T-helper 1 cell treated with Interleukin-12 subunit alpha and Interleukin-12 subunit beta and Interleukin-4 antibody, amounts not matched to agents 30 μg/mL and 1 μg/mL, for 36 hours (primary cell): ENCODE data around the gene SLIT3.

Source experiments
- H3K27ac Mint-ChIP-seq: one replicate; pipeline ENCODE4 v1.8.0; 2021; ENCODE audit warnings: mild to moderate bottlenecking, mixed read lengths
- H3K27me3 Mint-ChIP-seq: one replicate; pipeline ENCODE4 v1.8.0; 2021; ENCODE audit warnings: low read depth, mixed read lengths
- H3K36me3 Mint-ChIP-seq: one replicate; pipeline ENCODE4 v1.8.0; 2021; ENCODE audit warnings: low read depth, mixed read lengths
- H3K4me1 Mint-ChIP-seq: one replicate; pipeline ENCODE4 v1.8.0; 2021; ENCODE audit warnings: low read depth, mixed read lengths
- H3K4me3 Mint-ChIP-seq: one replicate; pipeline ENCODE4 v1.8.0; 2021; ENCODE audit warnings: mild to moderate bottlenecking, moderate library complexity, mixed read lengths
- H3K9me3 Mint-ChIP-seq: one replicate; pipeline ENCODE4 v1.8.0; 2021; ENCODE audit warnings: mixed read lengths

SLIT3 gene

DNA sequence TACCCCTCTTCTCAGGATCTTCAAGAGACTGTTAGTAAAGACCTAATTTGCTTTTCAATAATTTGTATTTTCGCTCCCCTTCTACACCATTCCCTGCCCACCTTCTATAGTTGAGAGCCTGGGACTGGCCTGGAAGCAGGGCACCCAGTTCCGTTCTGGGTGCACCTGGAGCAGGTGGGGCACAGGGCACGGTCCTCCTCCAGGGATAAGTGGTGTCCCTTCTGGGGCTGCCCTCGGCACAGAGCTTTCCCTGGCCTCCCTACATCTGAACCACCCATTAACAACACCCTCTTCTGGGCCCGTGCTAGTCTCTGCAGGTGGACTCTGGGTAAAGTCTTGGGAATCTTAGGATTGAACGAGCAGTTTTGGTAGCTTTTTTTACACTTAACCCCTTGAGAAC, 628.9 kb downstream of the SLIT3 start:
- H3K27ac Mint-ChIP-seq, result no peak overlapping the region
- H3K27me3 Mint-ChIP-seq, result no peaks in the 10 kb centered on the region
- no peaks in the 10 kb centered on the region for H3K4me1 Mint-ChIP-seq
- no peak overlapping the region for H3K4me3 Mint-ChIP-seq
- no peaks in the 10 kb centered on the region for H3K9me3 Mint-ChIP-seq
- no peaks in the 10 kb centered on the region for H3K36me3 Mint-ChIP-seq

DNA sequence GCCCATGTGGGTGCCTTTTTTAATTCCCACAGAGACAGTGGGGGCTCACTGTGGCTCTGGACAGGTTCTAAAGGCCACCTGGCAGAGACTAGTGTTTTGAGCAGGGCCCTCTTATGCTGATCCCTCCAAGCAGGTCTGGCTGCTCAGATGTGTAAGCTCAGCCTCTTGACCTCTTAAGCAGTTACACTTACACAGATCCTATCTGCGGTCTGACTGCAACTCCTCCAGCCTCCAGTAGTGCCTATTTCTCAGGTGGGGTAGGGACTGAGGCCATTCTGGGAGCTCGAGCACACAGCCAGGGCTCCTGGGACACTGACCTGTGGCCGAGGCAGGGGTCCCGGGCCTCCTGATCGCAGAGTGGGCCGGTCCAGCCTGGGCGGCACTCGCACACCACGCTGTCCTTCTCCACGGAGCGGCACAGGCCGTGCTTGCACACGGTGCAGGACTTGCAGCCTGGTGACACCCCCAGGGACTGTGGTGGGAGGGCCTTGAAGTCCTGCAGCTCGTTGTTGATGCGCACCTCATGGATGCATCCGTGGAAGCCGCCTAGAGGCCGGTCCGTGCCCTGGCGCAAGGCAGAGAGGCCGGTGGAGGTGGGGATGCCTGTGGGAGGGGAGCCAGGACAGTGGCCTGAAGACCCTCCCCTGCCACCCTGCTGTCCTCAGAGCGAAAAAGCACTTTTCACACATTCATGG, 629.9 kb downstream of the SLIT3 start:
- Mint-ChIP-seq H3K4me3 (no peak overlapping the region), H3K36me3 (no peaks in the 10 kb centered on the region), H3K4me1 (no peaks in the 10 kb centered on the region), H3K27ac (no peak overlapping the region), H3K9me3 (no peaks in the 10 kb centered on the region), H3K27me3 (no peaks in the 10 kb centered on the region)

DNA sequence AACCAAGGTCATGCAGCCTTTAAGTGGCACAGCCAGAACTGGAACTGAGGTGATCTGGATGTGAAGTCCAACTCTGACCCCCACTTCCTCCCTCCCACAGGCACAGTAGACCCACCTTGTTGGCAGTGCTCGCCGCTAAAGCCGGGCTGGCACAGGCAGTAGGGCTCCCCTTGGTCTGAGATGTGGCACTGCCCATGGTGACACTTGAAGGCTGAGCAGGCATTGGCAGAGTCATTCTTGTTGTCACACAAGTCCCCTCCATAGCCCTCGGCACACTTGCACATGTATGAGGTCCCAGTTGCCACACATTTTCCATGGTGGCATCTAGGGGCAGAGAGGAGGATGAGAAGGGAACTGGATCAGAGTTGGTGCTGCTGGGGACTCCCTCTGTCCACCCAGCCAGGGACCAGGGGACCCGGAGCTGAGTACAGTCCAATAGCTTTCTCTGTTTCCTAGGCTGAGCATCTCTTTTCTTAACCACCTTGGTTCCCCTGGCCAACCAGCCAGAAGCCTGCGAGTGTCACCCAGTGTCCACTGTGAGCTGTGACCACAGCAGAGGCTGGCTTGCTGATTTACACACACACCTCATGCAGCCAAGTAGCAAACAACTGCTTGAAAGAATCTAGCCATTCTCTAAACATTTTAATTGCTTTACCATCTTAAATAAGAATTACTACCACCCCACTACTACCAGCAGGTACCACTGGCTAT, 631.1 kb downstream of the SLIT3 start:
- Mint-ChIP-seq H3K4me1 (no peaks in the 10 kb centered on the region), H3K9me3 (no peaks in the 10 kb centered on the region), H3K4me3 (no peak overlapping the region), H3K27ac (no peak overlapping the region), H3K27me3 (no peaks in the 10 kb centered on the region), H3K36me3 (no peaks in the 10 kb centered on the region)

DNA sequence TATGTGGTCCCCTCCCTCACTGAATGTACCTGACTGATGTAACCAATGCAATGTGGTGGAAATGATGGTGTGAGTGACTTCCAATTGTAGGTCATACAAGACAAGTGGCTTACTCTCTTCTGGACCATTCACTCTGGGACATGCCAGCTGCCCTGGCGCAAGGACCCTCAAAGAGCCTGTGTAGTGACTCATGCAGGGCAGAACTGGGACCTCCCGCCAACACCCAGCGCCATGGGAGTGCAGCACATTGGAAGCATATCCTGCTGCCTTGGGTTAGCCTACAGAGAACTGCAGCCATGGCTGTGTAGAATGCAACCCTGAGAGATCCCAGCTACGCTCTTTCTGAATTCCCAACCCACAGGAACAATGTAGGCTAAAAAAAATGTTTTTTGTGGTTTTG, 631.8 kb downstream of the SLIT3 start:
- Mint-ChIP-seq H3K9me3 (no peaks in the 10 kb centered on the region), H3K4me1 (no peaks in the 10 kb centered on the region), H3K4me3 (no peak overlapping the region), H3K36me3 (no peaks in the 10 kb centered on the region), H3K27me3 (peaks cover 4% of the 10 kb centered on the region), H3K27ac (no peak overlapping the region)

GRCh38 chr5:168668078-168668477, 632.9 kb downstream of the SLIT3 start:
- Mint-ChIP-seq H3K4me3 (no peak overlapping the region), H3K27ac (no peak overlapping the region), H3K27me3 (peaks cover 4% of the 10 kb centered on the region)

DNA sequence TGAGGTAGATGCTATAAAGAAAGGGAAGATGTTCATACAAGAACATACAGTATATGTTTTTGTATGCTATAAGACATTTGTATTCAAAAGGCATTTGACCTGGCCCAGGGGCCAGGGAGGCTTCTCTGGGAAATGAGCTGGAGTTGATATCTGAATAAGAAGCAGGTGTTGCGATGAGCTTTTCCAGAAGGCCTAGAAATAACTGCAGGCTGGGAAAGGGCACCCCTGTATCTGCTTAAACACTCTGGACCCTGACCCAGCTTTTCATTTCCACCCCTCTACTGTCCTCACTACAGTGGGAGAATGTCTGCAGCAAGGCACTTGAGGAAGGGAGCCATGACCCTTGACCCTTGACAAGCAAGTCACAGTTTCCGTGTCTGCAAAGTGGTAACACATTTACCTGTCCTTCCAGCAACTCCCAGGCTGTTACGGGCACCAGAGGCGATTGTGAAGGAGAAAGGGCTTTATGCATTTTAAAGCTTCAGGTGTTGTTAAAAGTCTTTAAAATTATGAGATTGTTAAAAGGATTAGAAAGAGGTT, 633.6 kb downstream of the SLIT3 start:
- H3K27me3 Mint-ChIP-seq, result peaks cover 9% of the 10 kb centered on the region

More at GRCh38 chr5:168668078-168668477, 632.9 kb downstream of the SLIT3 start:
- H3K36me3 Mint-ChIP-seq, result no peaks in the 10 kb centered on the region
- no peaks in the 10 kb centered on the region for H3K9me3 Mint-ChIP-seq
- no peaks in the 10 kb centered on the region for H3K4me1 Mint-ChIP-seq

GRCh38 chr5:168666356-168666755, 634.6 kb downstream of the SLIT3 start:
- no peaks in the 10 kb centered on the region for H3K9me3 Mint-ChIP-seq
- no peaks in the 10 kb centered on the region for H3K36me3 Mint-ChIP-seq
- no peaks in the 10 kb centered on the region for H3K4me1 Mint-ChIP-seq
- H3K4me3 Mint-ChIP-seq, result no peak overlapping the region
- H3K27ac Mint-ChIP-seq, result no peak overlapping the region
- peaks cover 9% of the 10 kb centered on the region for H3K27me3 Mint-ChIP-seq

More for the DNA sequence above, 633.6 kb downstream of the SLIT3 start:
- no peak overlapping the region for H3K4me3 Mint-ChIP-seq
- H3K36me3 Mint-ChIP-seq, result no peaks in the 10 kb centered on the region
- H3K27ac Mint-ChIP-seq, result no peak overlapping the region
- H3K9me3 Mint-ChIP-seq, result no peaks in the 10 kb centered on the region
- no peaks in the 10 kb centered on the region for H3K4me1 Mint-ChIP-seq

DNA sequence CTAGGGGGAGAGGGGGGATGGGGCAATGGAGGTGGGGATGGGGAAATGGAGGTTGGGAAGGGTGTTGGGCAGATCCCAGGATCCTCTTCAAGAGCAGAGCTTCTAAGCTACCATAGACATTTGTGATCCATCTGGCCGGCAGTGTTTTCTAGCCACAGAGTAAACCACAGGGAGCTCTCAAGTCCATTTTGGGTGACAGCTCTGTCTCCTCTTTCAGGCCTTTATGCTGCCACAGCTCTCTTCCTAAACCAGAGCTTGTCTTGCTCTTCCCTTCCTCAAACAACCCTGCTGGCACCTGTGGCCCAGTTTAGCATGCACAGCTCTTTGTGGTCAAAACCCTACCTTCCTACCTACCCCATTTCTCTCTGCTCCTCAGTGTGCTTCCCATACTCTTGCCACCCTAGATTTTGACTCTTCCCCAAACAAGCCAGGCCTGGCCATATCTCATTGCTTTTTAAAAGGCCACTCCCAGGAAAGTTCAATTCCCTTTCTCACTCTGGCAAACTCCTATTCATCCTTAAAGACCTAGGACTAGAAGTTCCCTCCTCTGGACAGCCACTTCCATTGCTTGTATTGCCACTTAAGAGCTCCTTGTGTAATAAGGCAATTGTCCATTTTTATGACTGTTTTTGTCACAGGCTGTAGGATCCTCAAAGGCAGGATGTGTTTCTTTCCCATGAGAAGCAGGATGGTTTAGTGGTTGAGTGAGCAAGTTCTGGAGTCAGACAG, 637.5 kb downstream of the SLIT3 start:
- Mint-ChIP-seq H3K4me3 (no peak overlapping the region), H3K36me3 (no peaks in the 10 kb centered on the region), H3K27ac (no peak overlapping the region), H3K27me3 (peaks cover 9% of the 10 kb centered on the region), H3K4me1 (no peaks in the 10 kb centered on the region), H3K9me3 (no peaks in the 10 kb centered on the region)

DNA sequence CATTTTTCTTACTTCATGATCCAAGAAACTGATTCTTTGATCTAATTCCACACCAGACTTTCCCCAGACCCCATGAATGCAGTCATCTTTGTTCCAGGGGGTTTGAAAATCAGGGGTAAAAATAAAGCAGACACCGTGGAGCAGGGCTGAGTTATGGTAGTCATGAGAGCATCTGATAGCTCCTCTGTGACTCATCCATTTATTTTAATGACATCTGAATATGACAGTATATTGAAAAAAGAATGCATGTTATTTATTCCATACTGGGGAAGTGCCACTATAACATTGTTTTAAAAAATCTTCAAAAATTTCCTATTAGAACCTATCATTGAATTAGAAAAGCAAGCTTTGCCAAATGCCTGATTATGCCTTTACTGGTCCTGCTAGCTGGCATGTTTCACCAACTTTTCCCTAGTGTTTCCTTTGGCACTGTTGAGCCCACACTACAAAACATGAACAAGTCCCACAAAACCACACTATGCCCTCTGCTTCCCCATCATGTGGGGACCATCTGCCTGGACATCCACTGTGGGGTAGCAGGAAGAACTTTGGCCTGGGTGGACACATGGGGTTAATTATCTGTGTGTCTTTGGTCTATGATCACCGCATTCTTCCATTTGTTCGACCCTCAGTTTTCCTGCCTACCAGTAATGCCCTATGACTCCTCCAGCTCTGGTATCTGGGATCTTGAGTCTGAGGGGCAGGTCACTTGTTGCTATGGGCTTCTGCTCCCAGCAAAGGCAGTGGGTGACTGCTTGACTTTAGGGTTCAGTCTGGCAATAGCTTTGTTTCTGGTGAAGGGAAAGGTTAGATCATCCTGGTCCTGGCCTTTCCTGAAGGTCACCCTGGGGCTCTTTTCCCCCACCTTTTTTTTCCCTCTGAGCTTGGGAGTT, 639.1 kb downstream of the SLIT3 start:
- H3K27ac Mint-ChIP-seq, result no peak overlapping the region

GRCh38 chr5:168660691-168661090, 640.2 kb downstream of the SLIT3 start:
- Mint-ChIP-seq H3K4me3 (no peak overlapping the region), H3K9me3 (no peaks in the 10 kb centered on the region)

More for the DNA sequence above, 639.1 kb downstream of the SLIT3 start:
- H3K4me1 Mint-ChIP-seq, result no peaks in the 10 kb centered on the region
- peaks cover 9% of the 10 kb centered on the region for H3K27me3 Mint-ChIP-seq
- no peaks in the 10 kb centered on the region for H3K9me3 Mint-ChIP-seq
- H3K36me3 Mint-ChIP-seq, result no peaks in the 10 kb centered on the region
- H3K4me3 Mint-ChIP-seq, result no peak overlapping the region

GRCh38 chr5:168659286-168659847, 641.6 kb downstream of the SLIT3 start:
- Mint-ChIP-seq H3K27me3 (peaks cover 7% of the 10 kb centered on the region), H3K4me1 (no peaks in the 10 kb centered on the region), H3K36me3 (no peaks in the 10 kb centered on the region), H3K9me3 (no peaks in the 10 kb centered on the region), H3K27ac (no peak overlapping the region), H3K4me3 (no peak overlapping the region)

More at GRCh38 chr5:168660691-168661090, 640.2 kb downstream of the SLIT3 start:
- Mint-ChIP-seq H3K27ac (no peak overlapping the region), H3K36me3 (no peaks in the 10 kb centered on the region), H3K27me3 (peaks cover 9% of the 10 kb centered on the region), H3K4me1 (no peaks in the 10 kb centered on the region)

GRCh38 chr5:168658394-168658793, 642.5 kb downstream of the SLIT3 start:
- Mint-ChIP-seq H3K9me3 (no peaks in the 10 kb centered on the region), H3K27ac (no peak overlapping the region), H3K36me3 (no peaks in the 10 kb centered on the region), H3K27me3 (peaks cover 5% of the 10 kb centered on the region), H3K4me1 (no peaks in the 10 kb centered on the region), H3K4me3 (no peak overlapping the region)

- Mint-ChIP-seq H3K4me3 (no peak overlapping the region), H3K9me3 (no peaks in the 10 kb centered on the region), H3K27me3 (no peaks in the 10 kb centered on the region), H3K27ac (no peak overlapping the region), H3K36me3 (no peaks in the 10 kb centered on the region), H3K4me1 (no peaks in the 10 kb centered on the region)
Measured at GRCh38 chr5:168656633-168657032, 644.3 kb downstream of the SLIT3 start.
